Activated T-cell treated with anti-CD3 and anti-CD28 coated beads, Interleukin-2, amount 50 U/mL, for 24 hours (primary cell): ENCODE data around the gene VILL.
A peak's percentile ranks its signal among the peaks of the same experiment; 100 is the strongest.
"Not testable (repeated sequence)": the region's sequence is repeated elsewhere in the genome, so short reads cannot be mapped to it uniquely, and the experiment has no call there.

Experiments
- DNase-seq: peaks from one replicate; pipeline ENCODE4 v3.0.0-alpha.2; 2020
- H3K27ac Mint-ChIP-seq: 2 replicates; pipeline ENCODE4 v1.8.0; 2020; ENCODE audit warnings: mild to moderate bottlenecking, mixed read lengths
- H3K27me3 Mint-ChIP-seq: 2 replicates; pipeline ENCODE4 v1.8.0; 2020; ENCODE audit warnings: mixed read lengths
- H3K36me3 Mint-ChIP-seq: 2 replicates; pipeline ENCODE4 v1.8.0; 2020; ENCODE audit warnings: low read depth, mixed read lengths
- H3K4me1 Mint-ChIP-seq: 2 replicates; pipeline ENCODE4 v1.8.0; 2020; ENCODE audit warnings: low read depth, mixed read lengths
- H3K4me3 Mint-ChIP-seq: 2 replicates; pipeline ENCODE4 v1.8.0; 2020; ENCODE audit warnings: mild to moderate bottlenecking, moderate library complexity, mixed read lengths
- H3K9me3 Mint-ChIP-seq: 2 replicates; pipeline ENCODE4 v1.8.0; 2020; ENCODE audit warnings: mixed read lengths

Gene VILL

DNA sequence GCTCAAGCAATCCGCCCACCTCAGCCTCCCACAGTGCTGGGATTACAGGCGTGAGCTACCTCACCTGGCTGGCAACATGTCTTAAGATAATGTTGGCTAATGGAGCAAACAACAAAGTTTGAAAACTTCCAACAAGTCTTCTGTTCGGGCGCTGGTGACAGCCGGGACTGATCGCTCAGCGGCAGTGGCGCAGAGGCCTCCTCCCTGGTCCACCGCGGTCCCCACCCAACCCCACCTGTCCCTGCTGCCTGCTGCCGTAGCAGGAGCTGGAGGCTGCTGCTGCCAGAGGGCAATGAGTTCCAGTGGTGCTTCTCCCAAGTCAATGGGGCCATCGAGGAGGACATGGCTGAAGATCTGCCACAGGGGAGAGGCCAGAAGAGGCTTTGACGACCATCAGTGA is 60.5 kb downstream of the VILL start:
- no peak overlapping the region for H3K27ac Mint-ChIP-seq
- peaks cover 3% of the 10 kb centered on the region for H3K36me3 Mint-ChIP-seq
- H3K4me1 Mint-ChIP-seq, result peaks cover 9% of the 10 kb centered on the region
- H3K4me3 Mint-ChIP-seq, result no peak overlapping the region
- H3K27me3 Mint-ChIP-seq, result no peaks in the 10 kb centered on the region
- H3K9me3 Mint-ChIP-seq, result no peaks in the 10 kb centered on the region
- DNase-seq, result no peak

DNA sequence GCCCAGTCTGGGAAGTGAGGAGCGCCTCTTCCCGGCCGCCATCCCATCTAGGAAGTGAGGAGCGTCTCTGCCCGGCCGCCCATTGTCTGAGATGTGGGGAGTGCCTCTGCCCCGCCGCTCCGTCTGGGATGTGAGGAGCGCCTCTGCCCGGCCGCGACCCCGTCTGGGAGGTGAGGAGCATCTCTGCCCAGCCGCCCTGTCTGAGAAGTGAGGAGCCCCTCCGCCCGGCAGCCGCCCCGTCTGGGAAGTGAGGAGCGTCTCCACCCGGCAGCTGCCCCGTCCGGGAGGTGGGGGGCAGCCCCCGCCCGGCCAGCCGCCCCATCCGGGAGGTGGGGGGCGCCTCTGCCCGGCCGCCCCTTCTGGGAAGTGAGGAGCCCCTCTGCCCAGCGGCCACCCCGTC is 62.7 kb downstream of the VILL start:
- not testable (repeated sequence) for DNase-seq, H3K4me3 Mint-ChIP-seq, H3K4me1 Mint-ChIP-seq, H3K9me3 Mint-ChIP-seq, H3K27ac Mint-ChIP-seq, H3K36me3 Mint-ChIP-seq, H3K27me3 Mint-ChIP-seq

DNA sequence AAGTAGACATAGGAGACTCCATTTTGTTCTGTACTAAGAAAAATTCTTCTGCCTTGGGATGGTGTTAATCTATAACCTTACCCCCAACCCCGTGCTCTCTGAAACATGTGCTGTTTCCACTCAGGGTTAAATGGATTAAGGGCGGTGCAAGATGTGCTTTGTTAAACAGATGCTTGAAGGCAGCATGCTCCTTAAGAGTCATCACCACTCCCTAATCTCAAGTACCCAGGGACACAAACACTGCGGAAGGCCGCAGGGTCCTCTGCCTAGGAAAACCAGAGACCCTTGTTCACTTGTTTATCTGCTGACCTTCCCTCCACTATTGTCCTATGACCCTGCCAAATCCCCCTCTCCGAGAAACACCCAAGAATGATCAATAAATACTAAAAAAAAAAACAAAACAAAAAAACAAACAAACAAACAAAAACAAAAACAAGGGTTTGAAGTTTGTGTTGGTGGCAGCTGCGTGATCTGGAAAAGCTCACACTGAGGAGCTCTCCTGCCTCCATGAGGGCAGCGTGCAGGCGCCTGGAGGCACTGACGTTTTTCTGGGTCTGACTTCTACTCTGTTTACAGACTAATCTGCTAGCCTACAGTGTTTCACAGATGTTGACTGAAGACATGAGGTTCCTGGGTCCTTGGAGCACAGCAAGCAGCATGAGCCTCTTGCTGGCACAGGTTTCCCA is 63.4 kb downstream of the VILL start:
- not testable (repeated sequence) for DNase-seq, H3K4me3 Mint-ChIP-seq, H3K4me1 Mint-ChIP-seq, H3K27me3 Mint-ChIP-seq, H3K36me3 Mint-ChIP-seq, H3K9me3 Mint-ChIP-seq
- H3K27ac Mint-ChIP-seq, result peak overlapping the region; percentile 58

DNA sequence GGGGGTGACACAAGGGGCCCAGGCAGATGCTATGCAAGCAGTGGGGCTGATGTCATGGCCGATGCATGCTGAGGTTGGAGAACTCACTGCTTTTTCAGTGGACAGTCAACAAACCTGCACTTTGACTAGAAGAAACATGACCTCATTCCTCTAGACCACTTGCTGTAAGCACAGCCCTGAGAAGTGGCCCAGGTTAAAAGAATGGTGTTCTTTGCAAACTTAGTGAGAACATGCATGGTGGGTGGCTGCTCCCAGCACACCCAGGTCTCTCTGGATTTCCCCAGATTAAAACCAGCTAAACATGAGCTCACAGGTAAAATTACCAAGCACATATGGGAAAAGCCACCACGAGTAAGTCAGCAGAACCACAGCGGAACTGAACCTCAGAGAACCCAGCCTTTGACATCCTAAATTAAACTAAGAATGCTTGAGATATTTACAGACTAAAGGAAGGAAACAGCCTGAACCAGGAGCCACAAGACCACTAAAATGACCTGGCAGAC is 64.0 kb downstream of the VILL start:
- Mint-ChIP-seq H3K27ac (peak overlapping the region; percentile 58), H3K4me1 (peaks cover 9% of the 10 kb centered on the region)
- DNase-seq, result no peak

More for the DNA sequence above, 64.0 kb downstream of the VILL start:
- Mint-ChIP-seq H3K36me3 (no peaks in the 10 kb centered on the region), H3K27me3 (no peaks in the 10 kb centered on the region), H3K9me3 (no peaks in the 10 kb centered on the region), H3K4me3 (no peak overlapping the region)
